Stomach (tissue), 9 donors: ENCODE results near the gene ATP5F1D. TPM values are rescaled to one million over a fixed set of nuclear protein-coding genes. Genes with fewer than 3 reads are reported as not detected.

Source experiments
- DNase-seq, 2 donors: peaks; one replicate each; pipeline versions ENCODE4 v3.0.0 to v3.0.0-alpha.2; 2013 to 2019
- H3K27ac ChIP-seq, 5 donors: fragments of 200-600 bp in 4 of 5; sonication (generic) in 4 of 5; one replicate each; pipeline ENCODE4 v1.5.1; 2013 to 2019; ENCODE audit warnings: mild to moderate bottlenecking in 1 of 5, moderate library complexity in 1 of 5
- H3K27me3 ChIP-seq, 3 donors: fragments of 200-600 bp; sonication (generic); one replicate each; pipeline ENCODE4 v1.5.1; 2017 to 2019; ENCODE audit warnings: mixed run types in 1 of 3
- H3K36me3 ChIP-seq, 4 donors: fragments of 200-600 bp; sonication (generic); 1 replicate in 3 of 4; 2 replicates in 1 of 4; pipeline ENCODE4 v1.5.1; 2016 to 2019
- H3K4me1 ChIP-seq, 4 donors: fragments of 200-600 bp; sonication (generic); one replicate each; pipeline ENCODE4 v1.5.1; 2016 to 2019
- H3K4me3 ChIP-seq, 4 donors: fragments of 200-600 bp; sonication (generic) in 3 of 4; one replicate each; pipeline ENCODE4 v1.5.1; 2016 to 2019; ENCODE audit warnings: mild to moderate bottlenecking in 1 of 4
- H3K9me3 ChIP-seq, 4 donors: fragments of 200-600 bp; sonication (generic); one replicate each; pipeline ENCODE4 v1.5.1; 2016 to 2019
- EP300 ChIP-seq: sonication (generic); formaldehyde crosslinking; IDR thresholded peaks from one replicate; pipeline ENCODE4 v1.6.1; 2017; ENCODE audit warnings: antibody characterized with exemption
- POLR2A ChIP-seq, 4 donors: fragments of 450-650 bp; IDR thresholded peaks; one replicate each; pipeline ENCODE4 v1.6.1; 2016; ENCODE audit warnings: antibody characterized with exemption in 4 of 4, control low read depth in 2 of 4, mild to moderate bottlenecking in 1 of 4, moderate library complexity in 1 of 4
- POLR2AphosphoS5 ChIP-seq, 3 donors: sonication (generic); formaldehyde crosslinking; IDR thresholded peaks; one replicate each; pipeline ENCODE4 v1.6.1; 2016; ENCODE audit warnings: antibody characterized with exemption in 3 of 3
- WGBS, 5 donors: extraction: QIAGEN DNeasy Blood & Tissue Kit in 3 of 5; methylation state at CpG; one replicate each; pipeline versions ENCODE4 v1.1.5 to v1.1.7; 2013 to 2018; 5-methylcytosine and 5-hydroxymethylcytosine counted together
- intact Hi-C: fragments of 100-400 bp; cut with DNase I; formaldehyde crosslinking; loops from one replicate; pipeline ENCODE4 v1.15.1; 2023; ENCODE audit warnings: low total_unique reads
- polyA plus RNA-seq, 3 donors: library from polyadenylated mRNA; stranded (reverse); fragments of 200-250 nt; gene quantifications; one replicate each; pipeline ENCODE4 v1.2.3, GENCODE V29; 2013
- total RNA-seq, 5 donors: library from RNA; depleted of rRNA; stranded (reverse); fragments of >200 nt; gene quantifications; one replicate each; pipeline versions ENCODE4 v1.1.0 to v1.2.3, GENCODE V29; 2014 to 2016
- TF ChIP-seq, protein P1 (sequence below), 7 experiments: fragments of 450-650 bp in 4 of 7; fragments of 200-600 bp in 3 of 7; sonication (generic) in 3 of 7; IDR thresholded peaks; one replicate each; pipeline ENCODE4 v1.5.1; 2016 to 2019; ENCODE audit warnings: antibody characterized with exemption in 7 of 7, control low read depth in 2 of 7, mild to moderate bottlenecking in 1 of 7
- donor health status: healthy with polysubstance abuse.
- donor health status: Bipolar disorder and iron deficiency.
- donor health status: healthy.

ATP5F1D gene
- total and polyA plus RNA-seq, 8 donors = 26.4 to 905 (median 272) TPM

DNA sequence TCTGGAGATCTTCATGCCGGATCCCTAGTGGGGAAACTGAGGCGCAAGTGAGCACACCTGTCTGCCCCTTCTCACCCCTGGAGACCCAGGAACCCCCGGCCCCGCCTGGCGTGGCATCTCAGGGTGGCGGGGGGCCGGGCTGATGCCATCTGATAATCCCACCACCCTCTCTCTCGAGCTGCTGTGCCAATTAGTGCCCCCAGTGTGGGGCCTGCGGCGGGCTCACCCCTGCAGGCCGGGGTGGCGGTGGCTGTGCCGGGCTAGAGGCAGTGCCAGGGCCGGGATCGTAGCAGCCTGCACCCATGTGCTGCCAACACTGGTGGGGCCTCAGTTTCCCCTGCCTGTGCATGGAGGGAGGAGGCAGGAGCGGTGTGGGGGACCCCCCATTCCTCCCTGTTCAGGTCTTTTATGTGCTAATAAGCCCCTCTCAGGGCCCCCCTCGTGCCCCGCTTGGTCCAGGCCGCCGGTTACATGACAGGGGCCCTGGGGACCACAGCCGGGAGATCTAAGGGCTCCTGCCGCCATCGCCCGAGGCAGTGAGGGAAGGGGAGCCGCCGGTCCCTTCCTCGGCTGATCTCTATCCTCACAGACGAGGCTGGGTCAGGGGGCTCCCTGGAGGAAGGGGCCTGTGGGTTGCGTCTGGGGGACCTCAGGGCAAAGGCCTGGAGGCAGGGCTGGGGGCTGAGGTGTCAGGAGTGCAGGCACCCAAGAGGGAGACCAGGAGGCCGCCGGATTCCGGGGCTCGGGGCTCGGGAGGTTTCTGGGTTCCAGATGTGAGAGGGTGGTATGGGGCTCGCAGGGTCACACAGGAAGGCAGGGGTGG, 52.4 kb downstream of the ATP5F1D start:
- H3K36me3 ChIP-seq = no peaks in the 10 kb centered on the region
- peaks cover 8 to 26% (median 18%) of the 10 kb centered on the region in 4 donors for H3K4me1 ChIP-seq
- no peak for TF ChIP-seq POLR2AphosphoS5 (IDR thresholded peaks at IDR 0.05)
- TF ChIP-seq EP300 = no peak
- TF ChIP-seq POLR2A (IDR thresholded peaks at IDR 0.05) = no peak
- TF ChIP-seq, protein P1, sequence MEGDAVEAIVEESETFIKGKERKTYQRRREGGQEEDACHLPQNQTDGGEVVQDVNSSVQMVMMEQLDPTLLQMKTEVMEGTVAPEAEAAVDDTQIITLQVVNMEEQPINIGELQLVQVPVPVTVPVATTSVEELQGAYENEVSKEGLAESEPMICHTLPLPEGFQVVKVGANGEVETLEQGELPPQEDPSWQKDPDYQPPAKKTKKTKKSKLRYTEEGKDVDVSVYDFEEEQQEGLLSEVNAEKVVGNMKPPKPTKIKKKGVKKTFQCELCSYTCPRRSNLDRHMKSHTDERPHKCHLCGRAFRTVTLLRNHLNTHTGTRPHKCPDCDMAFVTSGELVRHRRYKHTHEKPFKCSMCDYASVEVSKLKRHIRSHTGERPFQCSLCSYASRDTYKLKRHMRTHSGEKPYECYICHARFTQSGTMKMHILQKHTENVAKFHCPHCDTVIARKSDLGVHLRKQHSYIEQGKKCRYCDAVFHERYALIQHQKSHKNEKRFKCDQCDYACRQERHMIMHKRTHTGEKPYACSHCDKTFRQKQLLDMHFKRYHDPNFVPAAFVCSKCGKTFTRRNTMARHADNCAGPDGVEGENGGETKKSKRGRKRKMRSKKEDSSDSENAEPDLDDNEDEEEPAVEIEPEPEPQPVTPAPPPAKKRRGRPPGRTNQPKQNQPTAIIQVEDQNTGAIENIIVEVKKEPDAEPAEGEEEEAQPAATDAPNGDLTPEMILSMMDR (IDR thresholded peaks at IDR 0.05) = no peak
- 82 to 87% (median 82%) methylated on average over 22 to 35 of the region's 35 CpGs for whole genome bisulfite sequencing, 5 donors
- H3K4me3 ChIP-seq = no peak overlapping the region
- H3K27me3 ChIP-seq = peaks cover 10 to 75% (median 72%) of the 10 kb centered on the region in 3 donors
- H3K27ac ChIP-seq = no peak overlapping the region
- DNase-seq = no peak
- no peaks in the 10 kb centered on the region for H3K9me3 ChIP-seq
- intact Hi-C loops = no loop called here

Other genes starting within 250 kb of the ATP5F1D start
- gene GRIN3B, start 241.3 kb upstream of the ATP5F1D start, total RNA-seq = not detected
- gene GRIN3B, start 241.3 kb upstream of the ATP5F1D start, polyA plus RNA-seq = under 1 TPM in 1 of 3 donors, not detected in 2; 0.03 TPM
- 100 to 1,000 TPM in 4 of 5 donors, 10 to 100 TPM in 1; 59.7 to 536 (median 338) TPM for gene TMEM259, start 220.6 kb upstream of the ATP5F1D start, total RNA-seq
- 100 to 1,000 TPM in 1 of 3 donors, 10 to 100 TPM in 2; 60.5 to 199 (median 89.2) TPM for gene TMEM259, start 220.6 kb upstream of the ATP5F1D start, polyA plus RNA-seq
- gene RNU6-2, start 220.2 kb upstream of the ATP5F1D start, total RNA-seq = not detected
- not detected for gene RNU6-2, start 220.2 kb upstream of the ATP5F1D start, polyA plus RNA-seq
- gene CNN2, start 215.1 kb upstream of the ATP5F1D start, total RNA-seq = 10 to 100 TPM in 4 of 5 donors, 1 to 10 TPM in 1; 7.0 to 98.5 (median 56.4) TPM
- gene CNN2, start 215.1 kb upstream of the ATP5F1D start, polyA plus RNA-seq = 10 to 100 TPM; 85.1 to 93.9 (median 91.8) TPM
- gene ABCA7, start 201.6 kb upstream of the ATP5F1D start, total RNA-seq = 100 to 1,000 TPM in 1 of 5 donors, 10 to 100 TPM in 3, 1 to 10 TPM in 1; 5.1 to 144 (median 38.8) TPM
- 10 to 100 TPM; 14.2 to 31.6 (median 22.0) TPM for gene ABCA7, start 201.6 kb upstream of the ATP5F1D start, polyA plus RNA-seq
- 100 to 1,000 TPM in 1 of 5 donors, 10 to 100 TPM in 4; 14.3 to 211 (median 22.3) TPM for gene ARHGAP45, start 174.6 kb upstream of the ATP5F1D start, total RNA-seq
- gene ARHGAP45, start 174.6 kb upstream of the ATP5F1D start, polyA plus RNA-seq = 10 to 100 TPM; 12.2 to 15.4 (median 14.0) TPM
- 100 to 1,000 TPM in 1 of 5 donors, 10 to 100 TPM in 4; 24.5 to 361 (median 40.6) TPM for gene POLR2E, start 146.4 kb upstream of the ATP5F1D start, total RNA-seq
- 100 to 1,000 TPM; 109 to 128 (median 123) TPM for gene POLR2E, start 146.4 kb upstream of the ATP5F1D start, polyA plus RNA-seq
- 100 to 1,000 TPM in 4 of 5 donors, 10 to 100 TPM in 1; 90.0 to 710 (median 158) TPM for gene GPX4, start 137.8 kb upstream of the ATP5F1D start, total RNA-seq
- 100 to 1,000 TPM; 433 to 532 (median 509) TPM for gene GPX4, start 137.8 kb upstream of the ATP5F1D start, polyA plus RNA-seq
- 10 to 100 TPM; 19.3 to 74.7 (median 63.5) TPM for gene SBNO2, start 67.5 kb upstream of the ATP5F1D start, total RNA-seq
- gene SBNO2, start 67.5 kb upstream of the ATP5F1D start, polyA plus RNA-seq = 10 to 100 TPM; 16.3 to 36.1 (median 23.6) TPM
- gene STK11, start 36.0 kb upstream of the ATP5F1D start, total RNA-seq = 100 to 1,000 TPM in 1 of 5 donors, 10 to 100 TPM in 4; 55.1 to 368 (median 82.3) TPM
- gene STK11, start 36.0 kb upstream of the ATP5F1D start, polyA plus RNA-seq = 10 to 100 TPM; 43.1 to 65.3 (median 48.8) TPM
- 1 to 10 TPM in 2 of 5 donors, not detected in 3; 1.3 to 8.9 TPM for gene CBARP, start 3.7 kb upstream of the ATP5F1D start, total RNA-seq
- gene CBARP, start 3.7 kb upstream of the ATP5F1D start, polyA plus RNA-seq = under 1 TPM in 2 of 3 donors, not detected in 1; 0.19 to 0.28 TPM
- gene MIDN, start 6.8 kb downstream of the ATP5F1D start, total RNA-seq = 100 to 1,000 TPM in 1 of 5 donors, 10 to 100 TPM in 4; 31.6 to 118 (median 54.6) TPM
- 10 to 100 TPM; 17.0 to 29.2 (median 21.0) TPM for gene MIDN, start 6.8 kb downstream of the ATP5F1D start, polyA plus RNA-seq
- 100 to 1,000 TPM; 250 to 520 (median 327) TPM for gene CIRBP, start 27.6 kb downstream of the ATP5F1D start, total RNA-seq
- gene CIRBP, start 27.6 kb downstream of the ATP5F1D start, polyA plus RNA-seq = 100 to 1,000 TPM; 307 to 686 (median 385) TPM
- gene FAM174C, start 33.8 kb downstream of the ATP5F1D start, total RNA-seq = 100 to 1,000 TPM in 2 of 5 donors, 10 to 100 TPM in 2, 1 to 10 TPM in 1; 6.2 to 240 (median 23.7) TPM
- gene FAM174C, start 33.8 kb downstream of the ATP5F1D start, polyA plus RNA-seq = 100 to 1,000 TPM in 1 of 3 donors, 10 to 100 TPM in 2; 75.8 to 102 (median 80.3) TPM
- gene EFNA2, start 44.1 kb downstream of the ATP5F1D start, total RNA-seq = 10 to 100 TPM in 1 of 5 donors, under 1 TPM in 1, not detected in 3; 0.55 to 21.1 TPM
- under 1 TPM in 1 of 3 donors, not detected in 2; 0.15 TPM for gene EFNA2, start 44.1 kb downstream of the ATP5F1D start, polyA plus RNA-seq
- 100 to 1,000 TPM in 3 of 5 donors, 10 to 100 TPM in 2; 31.6 to 217 (median 102) TPM for gene NDUFS7, start 142.2 kb downstream of the ATP5F1D start, total RNA-seq
- 100 to 1,000 TPM; 107 to 169 (median 138) TPM for gene NDUFS7, start 142.2 kb downstream of the ATP5F1D start, polyA plus RNA-seq
- 10 to 100 TPM in 1 of 5 donors, 1 to 10 TPM in 2, not detected in 2; 2.6 to 15.6 (median 4.5) TPM for gene GAMT, start 159.8 kb downstream of the ATP5F1D start, total RNA-seq
- gene GAMT, start 159.8 kb downstream of the ATP5F1D start, polyA plus RNA-seq = 100 to 1,000 TPM in 1 of 3 donors, 10 to 100 TPM in 2; 26.8 to 102 (median 55.3) TPM
- gene DAZAP1, start 165.8 kb downstream of the ATP5F1D start, total RNA-seq = 100 to 1,000 TPM in 1 of 5 donors, 10 to 100 TPM in 4; 21.4 to 124 (median 42.5) TPM
- 10 to 100 TPM; 55.9 to 68.1 (median 63.4) TPM for gene DAZAP1, start 165.8 kb downstream of the ATP5F1D start, polyA plus RNA-seq
- gene RPS15, start 196.6 kb downstream of the ATP5F1D start, total RNA-seq = 1,000 to 10,000 TPM in 4 of 5 donors, 100 to 1,000 TPM in 1; 428 to 2,471 (median 1,694) TPM
- 1,000 to 10,000 TPM; 2,846 to 4,539 (median 3,866) TPM for gene RPS15, start 196.6 kb downstream of the ATP5F1D start, polyA plus RNA-seq
- 1 to 10 TPM in 2 of 5 donors, under 1 TPM in 2, not detected in 1; 0.58 to 3.5 (median 2.0) TPM for gene APC2, start 208.4 kb downstream of the ATP5F1D start, total RNA-seq
- under 1 TPM; 0.10 to 0.31 (median 0.15) TPM for gene APC2, start 208.4 kb downstream of the ATP5F1D start, polyA plus RNA-seq
- 10 to 100 TPM in 4 of 5 donors, 1 to 10 TPM in 1; 5.4 to 84.3 (median 21.3) TPM for gene C19orf25, start 237.5 kb downstream of the ATP5F1D start, total RNA-seq
- gene C19orf25, start 237.5 kb downstream of the ATP5F1D start, polyA plus RNA-seq = 10 to 100 TPM; 25.4 to 34.9 (median 32.7) TPM
- gene PCSK4, start 248.6 kb downstream of the ATP5F1D start, total RNA-seq = 10 to 100 TPM in 2 of 5 donors, 1 to 10 TPM in 1, not detected in 2; 1.7 to 26.8 (median 19.7) TPM
- gene PCSK4, start 248.6 kb downstream of the ATP5F1D start, polyA plus RNA-seq = 1 to 10 TPM; 2.7 to 5.0 (median 3.2) TPM
- 10 to 100 TPM in 1 of 5 donors, 1 to 10 TPM in 1, not detected in 3; 3.7 to 24.3 TPM for gene REEP6, start 249.4 kb downstream of the ATP5F1D start, total RNA-seq
- gene REEP6, start 249.4 kb downstream of the ATP5F1D start, polyA plus RNA-seq = 10 to 100 TPM in 1 of 3 donors, 1 to 10 TPM in 2; 3.5 to 10.1 (median 6.1) TPM